Neural progenitor cell (in vitro differentiated cells): ENCODE results near the gene HSPA4.
A peak's percentile ranks its signal among the peaks of the same experiment; 100 is the strongest.

Experiments used
- EZH2 ChIP-seq: fragments of 200-600 bp; sonication (generic); IDR thresholded peaks from 2 replicates; pipeline ENCODE4 v1.6.1; 2017; ENCODE audit warnings: antibody characterized with exemption, mild to moderate bottlenecking, moderate library complexity
- TF ChIP-seq, protein P1 (sequence below): fragments of 200-600 bp; sonication (generic); IDR thresholded peaks from 2 replicates; pipeline ENCODE4 v1.5.1; 2017; ENCODE audit warnings: antibody characterized with exemption, mild to moderate bottlenecking

DNA sequence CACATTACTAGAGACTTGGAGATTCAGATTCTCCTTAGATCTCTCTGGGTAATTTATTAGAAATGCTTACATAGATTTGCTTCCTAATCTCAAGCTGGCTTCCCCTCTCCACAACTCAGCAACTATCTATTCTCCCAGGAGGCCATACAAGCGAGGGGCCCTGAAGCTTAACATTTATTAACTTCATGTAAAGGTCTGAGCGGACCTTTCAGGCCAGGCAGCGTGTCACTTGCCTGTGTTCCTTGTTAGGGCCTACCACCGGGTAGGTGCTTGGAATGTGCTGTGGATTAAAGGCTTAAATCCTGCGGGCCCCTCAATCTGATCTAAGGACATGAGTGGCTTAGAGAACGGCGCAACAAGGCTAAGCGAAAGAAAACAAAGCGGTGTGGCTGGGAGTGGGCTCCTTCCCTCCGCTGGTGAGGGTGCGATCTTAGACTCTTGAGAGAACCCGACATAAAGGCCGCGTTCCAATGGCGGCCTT lies 712 bp upstream of the HSPA4 start:
- TF ChIP-seq, protein P1, sequence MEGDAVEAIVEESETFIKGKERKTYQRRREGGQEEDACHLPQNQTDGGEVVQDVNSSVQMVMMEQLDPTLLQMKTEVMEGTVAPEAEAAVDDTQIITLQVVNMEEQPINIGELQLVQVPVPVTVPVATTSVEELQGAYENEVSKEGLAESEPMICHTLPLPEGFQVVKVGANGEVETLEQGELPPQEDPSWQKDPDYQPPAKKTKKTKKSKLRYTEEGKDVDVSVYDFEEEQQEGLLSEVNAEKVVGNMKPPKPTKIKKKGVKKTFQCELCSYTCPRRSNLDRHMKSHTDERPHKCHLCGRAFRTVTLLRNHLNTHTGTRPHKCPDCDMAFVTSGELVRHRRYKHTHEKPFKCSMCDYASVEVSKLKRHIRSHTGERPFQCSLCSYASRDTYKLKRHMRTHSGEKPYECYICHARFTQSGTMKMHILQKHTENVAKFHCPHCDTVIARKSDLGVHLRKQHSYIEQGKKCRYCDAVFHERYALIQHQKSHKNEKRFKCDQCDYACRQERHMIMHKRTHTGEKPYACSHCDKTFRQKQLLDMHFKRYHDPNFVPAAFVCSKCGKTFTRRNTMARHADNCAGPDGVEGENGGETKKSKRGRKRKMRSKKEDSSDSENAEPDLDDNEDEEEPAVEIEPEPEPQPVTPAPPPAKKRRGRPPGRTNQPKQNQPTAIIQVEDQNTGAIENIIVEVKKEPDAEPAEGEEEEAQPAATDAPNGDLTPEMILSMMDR = peak; percentile 9
- TF ChIP-seq EZH2 = no peak
